AG04450 (cell line): ENCODE results near the gene DSTN. TPM values are rescaled to one million over a fixed set of nuclear protein-coding genes. Genes with fewer than 3 reads are reported as not detected.

Source experiments
- CTCF ChIA-PET: fragments of 300-600, 350-600 bp; formaldehyde crosslinking; extraction: SDS; loops from one replicate; lab custom pipeline; 2022; ENCODE audit warnings: antibody characterized with exemption, inconsistent platforms; lab: Charles Lee
- POLR2A ChIA-PET: fragments of 350-600 bp; formaldehyde crosslinking; extraction: SDS; loops from one replicate; lab custom pipeline; 2021; ENCODE audit warnings: antibody characterized with exemption, inconsistent platforms; lab: Yijun Ruan, JAX
- DNase-seq: peaks from one replicate; pipeline ENCODE4 v3.0.0-alpha.2; 2011; ENCODE audit warnings: low read depth, low spot score
- H3K27ac ChIP-seq: one replicate; pipeline ENCODE4 v1.5.1; 2012; ENCODE audit warnings: low read depth, low read length, control low read depth
- H3K27me3 ChIP-seq: one replicate; pipeline ENCODE4 v1.6.0; 2012; ENCODE audit warnings: low read length; ENCODE audit not compliant: control insufficient read depth, insufficient read depth
- H3K4me3 ChIP-seq: 2 replicates; pipeline ENCODE4 v1.5.1; 2011; ENCODE audit warnings: mild to moderate bottlenecking, low read depth, low read length, control low read depth
- H3K9me3 ChIP-seq: 2 replicates; pipeline ENCODE4 v1.5.1; 2012; ENCODE audit warnings: low read length; ENCODE audit not compliant: control insufficient read depth, insufficient read depth
- CTCF ChIP-seq: IDR thresholded peaks from 2 replicates; pipeline ENCODE4 v1.5.1; 2011; ENCODE audit warnings: low read depth, low read length, control low read depth, inconsistent platforms
- polyA plus RNA-seq: library from polyadenylated mRNA; depleted of rRNA; stranded (reverse); fragments of >200 nt; gene quantifications from 2 replicates; pipeline ENCODE4 v1.2.3, GENCODE V29; 2011

The DSTN gene
- polyA plus RNA-seq, 1 experiment = 414 TPM

GRCh38 chr20:17641520-17641964, 71.7 kb downstream of the DSTN start:
- ChIA-PET POLR2A (interaction anchor here (0.6 kb wide), 1 partner anchor 21 kb away, joined by 3 read pairs; no protein-coding TSS in a partner anchor), CTCF (interaction anchor here (1.2 kb wide), 1 partner anchor 13 kb away, joined by 3 read pairs; no protein-coding TSS in a partner anchor)
- H3K4me3 ChIP-seq = no peak overlapping the region
- DNase-seq = no peak
- TF ChIP-seq CTCF = no peak
- no peaks in the 10 kb centered on the region for H3K27me3 ChIP-seq
- no peaks in the 10 kb centered on the region for H3K9me3 ChIP-seq
- H3K27ac ChIP-seq = no peak overlapping the region

DNA sequence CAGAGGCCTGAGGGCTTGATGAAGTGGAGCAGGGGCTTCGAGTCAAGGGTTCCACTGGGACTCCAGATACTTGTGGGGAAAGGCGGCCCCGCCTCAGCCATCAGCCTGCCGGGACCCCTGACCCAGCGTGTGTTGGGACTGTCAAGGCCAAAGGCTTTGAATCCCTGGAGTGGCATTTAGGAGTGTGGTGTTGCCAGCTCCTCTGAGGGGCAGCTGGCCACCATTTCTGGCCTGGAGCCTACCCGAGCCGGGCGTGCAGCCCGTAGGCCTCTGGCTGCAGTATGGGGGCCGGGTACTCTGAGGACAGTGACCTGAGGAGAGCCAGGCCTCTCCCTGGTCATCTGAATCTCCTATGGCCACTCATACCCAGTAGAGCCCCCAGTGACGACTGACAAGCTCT, 72.1 kb downstream of the DSTN start:
- Histone ChIP-seq H3K27me3 (no peaks in the 10 kb centered on the region), H3K27ac (no peak overlapping the region), H3K9me3 (no peaks in the 10 kb centered on the region), H3K4me3 (no peak overlapping the region)
- POLR2A ChIA-PET = no interaction called here
- TF ChIP-seq CTCF = no peak
- CTCF ChIA-PET = interaction anchor here (1.2 kb wide), 1 partner anchor 12 kb away, joined by 3 read pairs; no protein-coding TSS in a partner anchor
- no peak for DNase-seq

DNA sequence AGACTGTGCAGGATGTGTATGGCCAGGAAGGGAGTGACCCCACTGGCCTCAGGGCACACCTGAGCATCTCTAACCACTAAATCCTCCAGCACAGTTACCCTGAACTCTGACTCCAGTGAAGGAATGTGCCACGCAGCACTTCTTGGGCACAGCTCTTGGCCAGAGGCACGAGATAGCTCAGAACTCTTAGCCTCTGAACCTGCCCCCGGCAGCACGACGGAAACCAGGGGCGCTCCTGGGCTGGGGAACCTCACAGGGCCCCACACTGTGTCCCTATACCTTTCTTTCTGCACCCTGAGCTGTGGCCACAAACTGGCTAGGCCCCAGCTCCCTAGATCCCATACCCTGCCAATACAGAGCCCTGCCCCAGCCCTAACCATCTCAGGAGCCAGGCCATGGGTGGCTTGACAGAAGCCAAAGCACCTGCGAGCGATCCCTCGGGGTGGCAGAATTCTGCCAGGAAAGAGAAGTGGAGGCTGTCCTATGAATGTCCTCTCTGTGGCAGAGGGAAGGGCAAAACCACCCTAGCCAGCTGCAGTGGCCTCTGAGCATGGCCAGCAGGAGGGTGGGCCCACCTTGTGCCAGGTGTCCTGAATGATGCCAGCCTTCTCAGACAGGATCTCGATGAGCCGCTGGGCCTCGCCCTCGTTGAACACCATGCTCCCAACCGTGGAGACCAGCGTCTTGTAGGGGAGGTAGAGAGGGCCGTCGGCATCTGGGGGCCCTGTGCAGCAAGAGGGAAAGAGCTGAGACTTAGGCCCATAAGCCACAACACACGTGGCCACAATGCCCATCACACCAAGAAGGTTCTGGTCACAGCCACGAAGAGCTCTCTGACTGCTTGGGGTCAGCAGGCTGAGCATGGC, 72.8 kb downstream of the DSTN start:
- POLR2A ChIA-PET = interaction anchor here (1.0 kb wide), 1 partner anchor 24 kb away, joined by 6 read pairs; no protein-coding TSS in a partner anchor

GRCh38 chr20:17643531-17644188, 73.8 kb downstream of the DSTN start:
- ChIA-PET POLR2A (interaction anchor here (1.0 kb wide), 1 partner anchor 23 kb away, joined by 6 read pairs; no protein-coding TSS in a partner anchor), CTCF (interaction anchor here (1.0 kb wide), 1 partner anchor 294 kb away, joined by 3 read pairs; no protein-coding TSS in a partner anchor)
- Histone ChIP-seq H3K9me3 (no peaks in the 10 kb centered on the region), H3K27ac (peak overlapping the region; percentile 39), H3K27me3 (no peaks in the 10 kb centered on the region), H3K4me3 (no peak overlapping the region)
- no peak for DNase-seq
- no peak for TF ChIP-seq CTCF

More for the DNA sequence above, 72.8 kb downstream of the DSTN start:
- Histone ChIP-seq H3K27me3 (no peaks in the 10 kb centered on the region), H3K27ac (no peak overlapping the region), H3K9me3 (no peaks in the 10 kb centered on the region), H3K4me3 (no peak overlapping the region)
- no peak for DNase-seq
- no peak for TF ChIP-seq CTCF
- CTCF ChIA-PET = interaction anchor here (0.8 to 1.2 kb wide), 3 partner anchors 12 to 295 kb away, joined by 3 to 4 read pairs (median 3); no protein-coding TSS in a partner anchor
